HS-5 (cell line): Measurements from ENCODE around the gene KRTAP5-6.

Source experiments
- DNase-seq: peaks from one replicate; pipeline ENCODE4 v3.0.0-alpha.2; 2012; ENCODE audit warnings: low read depth

KRTAP5-6 gene, protein sequence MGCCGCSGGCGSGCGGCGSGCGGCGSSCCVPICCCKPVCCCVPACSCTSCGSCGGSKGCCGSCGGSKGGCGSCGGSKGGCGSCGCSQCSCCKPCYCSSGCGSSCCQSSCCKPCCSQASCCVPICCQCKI

DNA sequence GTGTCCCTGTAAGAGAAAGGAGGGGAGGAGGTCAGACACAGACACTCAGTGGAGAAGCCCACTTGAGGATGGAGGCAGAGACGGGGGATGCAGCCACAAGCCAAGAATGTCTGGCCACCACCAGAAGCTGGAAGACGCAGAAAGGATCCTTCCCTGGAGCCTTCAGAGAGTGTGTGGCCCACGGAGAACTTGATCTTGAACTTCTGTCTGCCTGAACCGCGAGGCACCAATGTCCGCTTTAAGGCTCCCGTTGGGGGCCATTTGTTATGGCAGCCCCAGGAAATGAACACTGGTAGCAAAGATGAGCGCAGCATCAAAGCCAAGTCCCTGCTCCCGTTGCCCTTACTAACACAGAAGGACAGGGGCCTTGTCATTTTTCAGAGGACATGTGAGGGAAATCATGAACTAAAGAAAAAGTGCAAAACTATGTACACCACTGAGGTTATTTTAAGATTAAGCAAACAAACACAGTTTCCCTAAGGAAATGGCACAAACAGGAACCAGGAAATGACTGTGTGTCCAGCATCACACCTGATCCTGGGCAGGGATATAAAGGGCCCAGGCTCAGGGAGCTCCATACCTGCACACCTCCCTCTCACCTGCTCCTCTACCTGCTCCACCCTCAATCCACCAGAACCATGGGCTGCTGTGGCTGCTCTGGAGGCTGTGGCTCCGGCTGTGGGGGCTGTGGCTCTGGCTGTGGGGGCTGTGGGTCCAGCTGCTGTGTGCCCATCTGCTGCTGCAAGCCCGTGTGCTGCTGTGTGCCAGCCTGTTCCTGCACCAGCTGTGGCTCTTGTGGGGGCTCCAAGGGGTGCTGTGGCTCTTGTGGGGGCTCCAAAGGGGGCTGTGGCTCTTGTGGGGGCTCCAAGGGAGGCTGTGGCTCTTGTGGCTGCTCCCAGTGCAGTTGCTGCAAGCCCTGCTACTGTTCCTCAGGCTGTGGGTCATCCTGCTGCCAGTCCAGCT is at the start of gene KRTAP5-6:
Gene KRTAP5-6 (plus strand): TSS at position 588 of the 963 bp plus-strand sequence. CDS start 51 bp downstream, at position 639.
- DNase-seq, result no peak

DNA sequence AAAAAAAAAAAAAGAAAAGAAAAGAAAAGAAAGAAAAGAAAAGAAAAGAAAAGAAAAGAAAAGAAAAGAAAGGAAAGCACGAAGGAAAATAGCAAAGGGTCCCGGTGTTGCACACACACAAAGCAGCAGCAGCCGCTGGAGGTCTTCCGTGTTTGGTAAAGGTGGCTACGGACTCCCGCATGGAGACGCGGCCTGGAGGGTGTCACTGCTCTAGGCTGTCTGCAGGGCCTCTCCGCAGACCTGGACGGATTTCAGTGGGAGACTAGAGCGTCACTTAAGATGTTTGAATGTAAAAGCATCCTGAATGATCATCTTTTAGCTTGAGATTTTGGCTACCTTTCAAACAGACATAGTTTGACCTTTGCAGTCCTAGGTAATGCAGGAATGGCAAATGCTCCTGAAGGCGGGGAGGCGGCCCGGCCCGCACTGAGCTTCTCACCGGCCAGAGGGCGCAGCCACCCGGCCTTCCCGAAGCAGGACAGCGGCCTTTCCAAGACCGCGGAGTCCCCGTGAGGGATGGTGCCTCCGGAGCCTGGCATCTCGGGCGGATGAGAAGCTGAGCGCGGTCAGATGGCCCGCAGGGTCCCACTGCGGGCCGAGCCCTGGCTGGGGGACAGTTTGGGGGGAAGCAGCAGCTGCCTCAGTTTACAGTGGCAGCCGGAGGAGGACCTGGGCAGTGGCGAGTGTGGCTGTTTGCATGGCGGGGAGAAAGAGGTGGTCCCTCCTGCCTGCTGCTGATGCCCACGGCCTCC is 48.9 kb upstream of the KRTAP5-6 start:
- DNase-seq, result no peak

DNA sequence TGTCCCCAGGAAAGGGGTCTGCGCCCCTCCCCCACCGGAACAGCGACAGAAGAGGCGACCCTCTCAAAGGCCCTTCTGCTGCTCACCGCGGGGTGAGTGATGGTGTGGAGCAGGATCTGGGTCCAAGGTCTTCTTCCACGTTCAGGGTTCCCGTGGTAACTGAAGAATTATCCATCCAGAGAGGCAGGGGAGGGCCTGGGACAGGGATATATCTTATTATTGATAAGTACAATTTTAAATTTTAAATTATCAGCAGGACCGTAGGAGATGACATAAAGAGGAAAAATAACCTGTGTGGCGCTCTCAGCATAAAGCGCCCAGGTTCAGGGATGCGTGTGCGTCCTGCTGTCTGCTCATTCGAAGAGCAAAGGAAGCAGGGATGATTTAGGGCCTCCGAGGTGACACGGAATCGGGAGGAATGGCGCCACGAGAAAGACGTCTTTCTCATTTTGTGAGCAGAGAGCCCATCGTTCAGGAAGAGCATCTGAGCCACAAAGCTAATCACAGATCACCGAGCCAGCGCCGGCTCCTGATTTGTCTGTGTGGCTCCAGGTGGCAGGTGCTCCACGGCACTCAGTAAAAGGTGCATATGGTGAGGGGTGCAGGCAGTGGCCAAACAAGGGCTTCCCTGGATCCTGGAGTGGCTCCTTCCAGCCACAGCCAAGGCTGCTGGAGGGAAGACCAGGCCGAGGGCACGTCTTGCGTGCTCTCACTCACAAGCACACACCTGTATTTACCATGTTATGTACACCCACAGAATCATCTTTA is 48.2 kb upstream of the KRTAP5-6 start:
- no peak for DNase-seq

DNA sequence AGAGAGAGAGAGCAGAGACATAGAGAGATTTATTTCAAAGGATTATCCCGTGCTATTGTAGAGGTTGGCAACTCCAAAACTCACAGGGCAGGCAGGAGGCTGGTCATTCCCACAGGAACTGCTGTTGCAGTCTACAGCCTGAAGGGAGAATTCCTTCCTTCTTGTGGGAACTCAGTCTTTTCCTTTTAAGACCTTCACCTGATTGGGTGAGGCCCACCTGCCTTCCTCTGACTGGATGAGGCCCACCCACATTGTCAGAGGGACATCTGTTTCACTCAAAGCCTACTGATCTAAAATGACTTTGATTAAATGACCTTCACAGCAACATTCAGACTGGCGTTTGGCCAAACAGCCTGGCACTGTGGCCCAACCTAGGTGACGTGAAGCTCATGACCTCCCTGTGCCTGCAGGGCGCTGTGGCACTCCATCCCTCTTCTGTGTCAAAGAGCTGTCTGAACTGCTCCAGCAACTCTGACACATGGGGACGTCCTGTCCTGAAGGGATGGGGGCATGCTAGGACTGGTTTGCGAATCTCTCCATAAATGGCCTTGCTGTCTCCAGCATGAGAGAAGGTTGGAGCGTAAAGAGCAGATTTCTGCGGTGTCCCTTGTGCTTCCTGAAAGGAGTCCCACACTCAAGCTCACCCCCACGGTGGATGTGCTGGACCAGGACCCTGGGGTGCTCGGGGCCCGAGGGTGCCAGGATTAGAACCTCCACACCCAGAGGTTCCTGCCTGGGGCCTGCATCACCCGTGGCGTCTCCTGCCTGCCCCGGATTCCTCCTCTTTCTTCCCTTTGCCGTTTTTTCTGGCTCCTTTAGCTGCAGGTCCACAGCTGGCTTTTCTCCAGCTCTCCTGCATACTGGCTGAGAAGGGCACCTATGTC is 46.7 kb upstream of the KRTAP5-6 start:
- DNase-seq, result no peak

DNA sequence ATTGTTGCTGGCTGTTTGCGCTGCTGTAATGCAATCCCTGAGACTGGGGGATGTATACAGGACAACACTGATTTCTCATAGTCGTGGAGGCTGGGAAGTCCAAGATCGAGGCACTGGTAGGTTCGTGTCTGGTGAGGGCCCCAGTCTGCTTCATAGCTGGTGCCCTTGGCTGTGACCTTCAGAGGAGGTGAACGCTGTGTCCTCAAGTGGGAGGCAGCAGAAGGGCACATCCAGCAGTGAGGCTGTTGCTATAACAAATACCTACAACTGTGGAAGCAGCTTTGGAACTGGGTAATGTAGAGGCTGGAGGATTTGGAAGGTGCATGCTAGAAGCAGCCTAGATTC is 46.1 kb upstream of the KRTAP5-6 start:
- DNase-seq, result no peak

DNA sequence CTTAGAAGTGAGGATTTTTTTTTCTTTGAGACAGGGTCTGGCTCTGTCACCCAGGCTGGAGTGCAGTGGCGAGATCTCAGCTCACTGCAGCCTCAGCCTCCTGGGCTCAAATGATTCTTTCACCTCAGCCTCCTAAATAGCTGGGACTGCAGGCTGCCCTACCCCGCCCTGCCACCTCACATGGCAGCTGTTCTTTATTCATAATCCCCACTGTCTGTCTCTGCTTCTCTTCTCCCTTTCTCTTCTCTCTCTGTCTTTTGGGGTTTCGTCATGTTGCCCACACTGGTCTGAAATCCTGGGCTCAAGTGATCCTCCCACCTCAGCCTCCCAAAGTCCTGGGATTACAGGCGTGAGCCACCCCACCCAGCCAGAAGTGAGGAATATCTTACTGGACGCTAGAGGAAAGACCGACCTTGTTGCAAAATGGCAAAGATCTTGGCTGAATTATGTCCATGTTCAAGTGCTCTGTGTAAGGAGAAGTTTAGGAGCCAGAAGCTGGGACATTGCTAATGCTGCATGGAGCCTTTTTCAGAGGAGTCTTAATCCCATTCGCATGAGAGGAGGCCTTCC is 45.5 kb upstream of the KRTAP5-6 start:
- no peak for DNase-seq

DNA sequence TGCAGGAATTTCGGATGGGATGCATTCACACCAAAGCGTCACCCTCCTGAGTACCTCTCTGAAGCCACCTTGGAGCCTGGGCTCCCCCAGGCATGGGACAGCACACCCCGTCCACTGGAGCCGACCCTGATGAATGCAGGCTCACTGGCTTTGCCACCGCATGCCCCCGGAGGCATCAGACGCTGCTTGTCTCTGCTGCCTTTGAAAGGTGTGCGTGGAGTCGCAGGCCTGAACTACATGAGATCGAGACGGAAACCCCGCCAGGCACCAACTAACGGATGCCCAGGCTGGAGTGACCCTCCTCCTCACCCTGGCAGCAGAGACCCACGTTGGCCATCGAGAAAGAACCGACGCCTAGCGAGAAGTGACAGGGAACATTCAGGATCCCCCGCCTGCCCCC is 45.0 kb upstream of the KRTAP5-6 start:
- no peak for DNase-seq

DNA sequence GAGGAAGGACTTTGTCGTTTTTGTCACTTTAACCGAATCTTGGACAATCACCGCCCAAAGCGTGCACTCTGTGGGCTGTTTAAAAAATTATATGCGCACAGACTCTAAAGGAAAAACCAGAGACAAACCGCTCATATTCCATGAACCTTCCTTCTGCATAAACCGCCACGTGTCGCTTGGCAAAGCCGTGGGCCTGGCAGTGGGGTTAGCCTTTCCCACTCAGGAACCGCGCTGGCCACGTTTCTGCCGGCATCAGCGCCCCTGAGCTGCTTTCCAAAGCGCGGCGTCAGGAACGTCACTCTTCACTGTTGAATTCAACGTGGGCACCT is 44.6 kb upstream of the KRTAP5-6 start:
- no peak for DNase-seq

DNA sequence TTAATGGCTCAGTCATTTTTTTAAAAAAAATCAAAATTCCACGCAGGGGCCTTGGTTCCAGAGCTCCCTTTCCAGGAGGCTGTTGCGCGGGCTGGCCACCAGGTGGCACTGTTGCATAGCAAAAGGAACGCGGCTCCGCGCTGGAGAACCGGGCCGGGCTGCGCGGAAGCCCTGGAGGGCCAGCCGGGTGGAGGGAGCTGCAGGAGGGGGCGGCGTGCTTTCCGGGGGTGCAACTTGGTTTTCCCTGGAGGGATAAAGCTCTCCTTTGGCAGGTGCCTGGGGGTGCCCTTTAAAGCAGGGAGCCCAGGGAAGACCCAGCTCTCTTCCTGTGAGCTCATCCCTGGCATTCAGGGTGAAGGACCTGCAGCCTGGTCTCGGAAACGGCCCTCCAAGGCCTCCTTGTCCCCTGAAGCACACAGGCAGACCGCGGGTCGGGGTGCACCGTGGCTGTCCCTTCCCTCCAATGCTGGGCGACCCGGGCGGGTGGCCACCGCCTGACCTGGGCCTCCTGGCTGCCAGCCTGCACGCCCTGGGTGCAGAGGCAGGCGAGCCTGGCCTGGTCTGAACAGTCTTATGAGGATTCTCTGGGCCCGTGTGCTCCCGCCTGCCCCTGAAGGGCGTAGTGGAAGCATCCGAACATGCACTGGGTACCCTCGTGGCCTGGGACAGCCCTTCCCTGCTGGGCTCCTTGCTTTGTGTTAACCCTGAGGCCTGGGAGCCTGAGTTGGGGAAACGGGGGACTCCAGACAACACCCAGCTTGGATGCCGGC is 44.0 kb upstream of the KRTAP5-6 start:
- DNase-seq, result peak; percentile 3

DNA sequence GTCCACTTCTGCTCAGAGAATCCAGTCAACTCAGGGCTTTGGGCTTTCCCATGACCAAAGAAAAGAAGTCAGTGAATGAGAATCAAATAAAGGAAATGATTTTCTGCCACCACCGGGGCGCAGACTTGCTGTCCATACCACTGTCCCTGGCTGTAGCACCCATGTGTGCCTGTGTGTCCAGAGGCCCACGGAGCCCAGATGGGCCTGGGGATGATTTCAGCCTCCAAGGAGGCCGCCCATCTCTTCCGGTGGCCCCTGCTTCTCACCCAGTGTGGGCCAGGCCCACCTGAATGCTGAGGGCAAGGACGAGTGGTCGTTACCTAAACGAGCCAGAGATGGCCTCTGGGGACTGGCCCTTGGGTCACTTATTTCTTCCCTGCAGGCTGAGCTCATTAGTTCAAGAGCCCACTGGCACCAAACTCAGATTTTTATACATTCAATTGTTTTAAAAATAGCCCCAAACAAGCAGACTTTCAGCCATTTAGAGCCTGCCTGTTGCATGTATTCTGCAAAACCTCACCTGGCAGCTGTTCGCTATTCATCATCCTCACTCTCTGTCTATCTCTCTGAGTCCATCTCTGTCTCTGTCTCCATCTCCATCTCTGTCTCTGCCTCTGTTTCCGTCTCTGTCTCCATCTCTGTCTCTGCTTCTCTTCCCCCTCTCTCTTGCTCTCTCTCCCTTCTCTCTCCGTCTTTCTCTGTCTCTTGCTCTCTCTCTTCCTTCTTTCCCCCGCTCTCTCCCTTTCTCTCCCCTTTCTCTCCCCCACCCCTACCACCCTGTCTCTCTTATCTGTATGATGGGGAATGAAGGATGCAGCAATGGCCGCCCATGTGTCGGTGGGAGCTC is 43.2 kb upstream of the KRTAP5-6 start:
- no peak for DNase-seq

DNA sequence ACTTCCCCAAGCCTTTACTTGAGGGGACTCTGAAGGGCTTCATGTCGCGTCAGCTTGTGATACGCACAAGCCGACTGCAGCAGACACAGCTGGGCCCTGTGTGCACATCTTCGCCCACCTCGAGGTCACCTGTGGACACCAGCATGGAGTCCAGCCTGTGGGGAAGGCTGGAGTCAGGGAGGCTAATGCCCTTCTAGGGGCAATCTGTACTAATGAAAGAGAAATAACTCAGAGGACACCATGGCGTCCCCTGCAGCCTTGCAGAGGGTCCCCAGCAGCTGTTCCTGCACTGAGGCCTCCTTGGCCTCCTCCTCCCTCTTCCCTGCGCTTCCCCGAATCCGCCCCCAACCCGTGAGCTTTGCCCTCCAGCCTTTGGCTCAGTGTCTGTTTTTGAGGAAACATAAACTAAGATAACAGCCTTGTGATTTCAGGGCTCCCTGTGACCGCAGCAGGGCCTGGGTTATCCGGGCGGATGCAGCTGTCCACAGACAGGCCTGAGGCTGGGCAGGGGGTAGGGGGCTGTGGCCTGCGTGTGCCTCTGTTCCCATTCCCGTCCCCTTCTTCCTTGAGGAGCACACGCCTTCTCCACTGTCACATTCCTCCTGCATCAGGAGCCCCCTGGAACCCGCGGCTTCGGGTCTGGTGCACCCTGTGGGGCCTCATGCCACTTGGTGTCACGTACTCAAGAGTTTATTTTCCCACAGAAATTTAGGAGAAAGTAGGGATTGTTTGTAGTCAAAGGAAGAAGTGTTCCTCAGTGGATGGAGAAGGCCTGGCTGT is 42.4 kb upstream of the KRTAP5-6 start:
- no peak for DNase-seq

DNA sequence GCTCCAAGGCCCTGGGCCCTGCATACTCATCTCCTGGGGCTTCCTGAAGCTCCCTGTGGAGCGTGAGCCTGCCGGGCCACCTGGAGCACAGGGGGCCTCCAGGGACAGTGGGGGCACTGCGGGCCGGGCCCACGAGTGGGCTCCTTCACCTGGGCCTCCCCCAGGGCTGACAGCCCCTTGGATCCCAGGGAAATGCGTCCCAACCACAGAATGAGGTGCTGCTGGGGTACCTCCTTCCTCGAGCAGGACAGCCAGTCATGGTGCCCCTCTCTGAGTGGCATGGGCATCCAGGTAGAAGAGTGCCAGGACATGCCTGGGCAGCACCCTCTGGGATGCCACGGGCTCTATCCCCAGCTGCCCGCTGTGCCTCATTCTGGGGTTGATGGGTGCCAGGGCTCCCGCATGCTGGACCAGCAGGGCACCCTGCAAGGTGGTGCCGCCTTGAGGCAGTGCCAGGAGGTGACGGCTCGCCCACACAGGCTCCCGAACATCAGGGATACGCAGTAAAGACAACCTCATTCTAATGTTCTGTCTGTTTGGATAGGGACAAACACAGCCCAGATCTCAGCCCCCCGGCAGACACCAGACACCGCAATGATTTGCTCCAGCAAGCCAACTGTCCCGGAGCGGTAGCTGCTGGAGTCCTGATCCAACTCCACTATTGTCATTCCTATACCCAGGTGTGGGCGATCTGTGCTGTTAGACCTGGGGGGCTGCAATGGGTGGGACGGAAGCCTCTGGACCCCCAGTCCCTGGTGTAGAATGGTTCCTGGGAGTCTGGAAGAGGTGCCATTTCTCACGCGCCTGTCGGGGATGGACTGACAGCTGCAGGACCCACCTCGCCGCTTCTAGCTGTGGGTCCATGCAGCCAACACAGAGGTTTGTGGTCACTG is 41.6 kb upstream of the KRTAP5-6 start:
- DNase-seq, result no peak

DNA sequence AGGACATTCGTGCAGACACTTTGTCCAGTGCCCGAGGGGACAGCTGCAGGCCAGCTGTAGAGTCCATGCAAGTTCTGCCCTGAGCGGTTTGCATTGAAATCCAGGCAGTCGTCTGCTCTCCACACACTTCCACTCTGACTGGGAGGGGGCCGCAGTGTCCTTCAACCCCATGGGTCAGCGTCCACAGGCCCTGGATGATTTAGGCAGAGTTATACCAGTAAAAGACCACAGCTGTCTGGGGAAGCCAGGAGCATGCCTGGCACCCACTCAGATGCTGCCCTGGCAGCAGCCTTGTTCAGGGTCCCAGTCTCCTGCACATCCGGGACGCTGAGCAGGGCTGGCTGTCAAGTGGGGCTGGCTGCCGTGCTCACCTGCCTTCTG is 40.9 kb upstream of the KRTAP5-6 start:
- no peak for DNase-seq

DNA sequence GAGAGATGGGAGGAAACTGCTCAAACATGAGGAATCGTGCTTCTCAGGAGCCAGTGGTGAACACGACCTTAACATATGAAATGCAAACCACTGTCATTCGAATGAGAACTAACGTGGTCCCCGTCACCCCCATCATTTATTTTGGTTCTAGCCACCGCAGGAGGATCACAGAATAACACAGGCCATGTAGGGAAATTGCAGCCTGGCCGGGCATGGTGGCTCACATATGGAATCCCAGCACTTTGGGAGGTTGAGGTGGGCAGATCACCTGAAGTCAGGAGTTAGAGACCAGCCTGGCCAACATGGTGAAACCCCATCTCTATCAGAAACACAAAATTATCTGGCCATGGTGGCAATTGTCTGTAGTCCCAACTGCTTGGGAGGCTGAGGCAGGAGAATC is 40.3 kb upstream of the KRTAP5-6 start:
- DNase-seq, result no peak

DNA sequence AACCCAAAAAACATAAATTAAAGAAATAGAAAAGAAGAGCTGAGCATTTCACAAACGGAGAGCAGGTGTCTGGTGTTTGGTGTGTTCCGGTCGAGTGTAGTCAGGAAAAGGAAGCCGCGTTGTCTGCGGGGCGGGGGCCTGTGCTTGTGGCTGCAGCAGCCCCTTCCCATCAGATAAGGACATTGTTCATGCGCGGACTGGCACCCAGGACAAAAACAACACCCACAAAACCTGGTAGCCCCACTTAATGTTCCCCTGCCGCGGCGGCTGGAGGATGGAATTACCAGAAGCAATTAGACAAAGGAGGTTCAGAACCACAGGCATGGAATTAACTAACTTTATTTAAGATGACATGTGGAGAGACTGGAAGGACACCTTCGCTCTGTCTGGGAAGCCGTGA is 37.5 kb upstream of the KRTAP5-6 start:
- no peak for DNase-seq

DNA sequence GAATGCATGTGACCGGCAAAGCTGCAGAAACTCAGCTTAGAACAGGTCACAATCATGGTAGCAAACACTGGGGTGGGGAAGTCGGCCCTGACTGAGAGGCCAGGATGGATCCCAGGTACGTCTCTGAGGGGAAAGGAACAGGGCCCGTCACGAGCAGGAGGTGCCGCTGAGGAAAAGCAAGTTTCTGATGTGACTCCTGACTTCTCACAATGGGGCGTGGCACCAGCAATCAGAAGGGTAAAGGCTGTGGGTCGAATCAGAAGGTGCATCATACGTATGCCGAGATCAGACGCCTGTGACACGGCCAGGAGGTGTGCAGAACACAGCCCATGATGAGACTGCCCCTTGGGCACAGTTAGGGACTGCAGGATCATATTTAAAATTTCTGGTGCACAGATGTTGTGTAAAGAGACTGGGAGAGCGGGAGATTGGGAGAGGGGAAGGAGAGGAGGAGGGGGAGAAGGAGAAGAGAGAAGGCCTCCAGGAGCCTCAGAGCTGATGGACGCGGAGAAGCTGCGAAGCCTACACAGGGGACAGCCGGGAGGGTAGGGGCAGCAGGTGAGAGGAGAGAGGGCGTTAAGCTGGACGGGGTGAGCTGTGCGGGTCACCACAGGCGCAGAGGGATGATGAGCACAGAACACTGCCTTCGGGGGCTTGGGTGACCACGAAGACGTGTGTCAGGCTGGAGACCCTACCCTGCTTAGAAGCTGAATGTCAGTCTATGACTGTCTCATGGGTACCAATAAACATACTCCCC is 36.7 kb upstream of the KRTAP5-6 start:
- DNase-seq, result no peak
